HepG2 (cell line): ENCODE results near the gene GADD45GIP1. TPM values are rescaled to one million over a fixed set of nuclear protein-coding genes. Genes with fewer than 3 reads are reported as not detected.

Source experiments
- ATAC-seq: fragments of 200-7000 bp; cut with Tn5 transposase; 3 replicates; pipeline ENCODE4 v1.9.1; 2020; ENCODE audit warnings: mild to moderate bottlenecking, moderate library complexity
- BruUV-seq: library from RNA; stranded (reverse); fragments of 400-500 nt; replicated peaks from 2 replicates; lab custom pipeline; 2021; lab: Mats Ljungman, UMichigan
- CTCF ChIA-PET: fragments of 300-600 bp; formaldehyde crosslinking; extraction: SDS; loops from one replicate; lab custom pipeline; 2021; ENCODE audit warnings: low total read pairs, inconsistent platforms, low intra/inter-chr PET ratio; lab: Yijun Ruan, JAX
- POLR2A ChIA-PET: fragments of 350-600 bp; sonication (Branson Sonifier 250); formaldehyde crosslinking; loops from one replicate; lab custom pipeline; 2020; ENCODE audit warnings: antibody characterized with exemption, inconsistent platforms; lab: Yijun Ruan, JAX
- DNase-seq: peaks from one replicate; pipeline ENCODE4 v3.0.0-alpha.2; 2015; ENCODE audit warnings: low spot score
- FAIRE-seq: peaks from 3 replicates; lab custom pipeline; 2011; peaks lifted over from hg19 to GRCh38; lab: Jason Lieb, UNC
- H2AFZ ChIP-seq: one replicate; pipeline ENCODE4 v1.6.1; 2011; ENCODE audit warnings: low read length, inconsistent platforms
- H3K27ac ChIP-seq: fragments of 300-600 bp; 3 replicates; pipeline ENCODE4 v1.8.0; 2011; ENCODE audit warnings: mixed run types, mild to moderate bottlenecking, mixed read lengths, low read length, inconsistent platforms; ENCODE audit not compliant: insufficient read depth; ENCODE audit errors: extremely low read length
- H3K27me3 ChIP-seq, 2 experiments: fragments of 200-600 bp in 1 of 2; 2 replicates in 1 of 2; 3 replicates in 1 of 2; pipeline versions ENCODE4 v1.6.0 to v1.8.0; 2011; ENCODE audit warnings: low read length in 2 of 2, mild to moderate bottlenecking in 2 of 2, moderate library complexity in 2 of 2, inconsistent platforms in 1 of 2; ENCODE audit not compliant: insufficient read depth in 2 of 2, control insufficient read depth in 1 of 2
- H3K36me3 ChIP-seq, 2 experiments: fragments of 200-600 bp in 1 of 2; replicated peaks in 1 of 2; 2 replicates in 1 of 2; 3 replicates in 1 of 2; pipeline versions ENCODE4 v1.5.1 to v1.8.0; 2011; ENCODE audit warnings: low read length in 2 of 2, inconsistent platforms in 1 of 2; ENCODE audit not compliant: insufficient read depth in 2 of 2, control insufficient read depth in 1 of 2
- H3K4me1 ChIP-seq: 2 replicates; pipeline ENCODE4 v1.5.1; 2012; ENCODE audit warnings: low read length, inconsistent platforms; ENCODE audit not compliant: insufficient read depth
- H3K4me2 ChIP-seq: 2 replicates; pipeline ENCODE4 v1.6.0; 2011; ENCODE audit warnings: low read depth, low read length, inconsistent platforms
- H3K4me3 ChIP-seq, 3 experiments: fragments of 200-600 bp in 1 of 3; sonication (generic), shearing (Covaris generic) in 1 of 3; replicated peaks in 1 of 3; 2 replicates each; pipeline ENCODE4 v1.5.1; 2011 to 2016; ENCODE audit warnings: low read length in 3 of 3, inconsistent platforms in 2 of 3, low read depth in 2 of 3, mild to moderate bottlenecking in 2 of 3, control low read depth in 1 of 3, mixed read lengths in 1 of 3; ENCODE audit not compliant: insufficient read depth in 1 of 3
- H3K79me2 ChIP-seq: one replicate; pipeline ENCODE4 v1.6.1; 2011; ENCODE audit warnings: low read length, inconsistent platforms; ENCODE audit not compliant: insufficient read depth
- H3K9ac ChIP-seq: 2 replicates; pipeline ENCODE4 v1.6.0; 2011; ENCODE audit warnings: mild to moderate bottlenecking, low read depth, low read length, inconsistent platforms; ENCODE audit not compliant: insufficient read depth
- H3K9me3 ChIP-seq: 2 replicates; pipeline ENCODE4 v1.5.1; 2012; ENCODE audit warnings: mild to moderate bottlenecking, low read length
- H4K20me1 ChIP-seq: 2 replicates; pipeline ENCODE4 v1.6.0; 2011; ENCODE audit warnings: inconsistent platforms, mild to moderate bottlenecking, low read length, moderate library complexity; ENCODE audit not compliant: insufficient read depth
- CBX1 ChIP-seq: IDR thresholded peaks from one replicate; pipeline ENCODE4 v1.6.1; 2016; ENCODE audit warnings: antibody characterized with exemption, low read depth
- EZH2 ChIP-seq: conservative IDR thresholded peaks from 2 replicates; pipeline ENCODE4 v1.6.1; 2012; ENCODE audit warnings: mild to moderate bottlenecking, low read depth, low read length, moderate library complexity
- MTA3 ChIP-seq: sonication (generic); formaldehyde crosslinking; IDR thresholded peaks from 2 replicates; pipeline ENCODE4 v1.4.0; 2020; ENCODE audit warnings: missing genetic modification reagents
- POLR2A ChIP-seq, 2 experiments: IDR thresholded peaks; 2 replicates each; pipeline ENCODE4 v1.6.1; 2011; ENCODE audit warnings: low read depth in 2 of 2, low read length in 2 of 2, mild to moderate bottlenecking in 1 of 2, moderate library complexity in 1 of 2; ENCODE audit not compliant: insufficient read depth in 1 of 2
- RBM22 ChIP-seq: fragments of 200-400 bp; formaldehyde crosslinking; optimal IDR thresholded peaks from 2 replicates; pipeline ENCODE3; 2017; ENCODE audit warnings: mild to moderate bottlenecking, low read length, moderate library complexity
- RBM39 ChIP-seq: fragments of 200-400 bp; formaldehyde crosslinking; IDR thresholded peaks from one replicate; pipeline ENCODE4 v1.6.1; 2018; ENCODE audit warnings: antibody characterized with exemption, mild to moderate bottlenecking, low read depth, low read length; ENCODE audit not compliant: poor library complexity, severe bottlenecking
- RFX1 ChIP-seq: fragments of 450-650 bp; IDR thresholded peaks from 2 replicates; pipeline ENCODE4 v1.6.1; 2017
- ZNF143 ChIP-seq: sonication (generic); formaldehyde crosslinking; IDR thresholded peaks from 2 replicates; pipeline ENCODE4 v1.4.0; 2020; ENCODE audit warnings: missing genetic modification reagents
- ZNF160 ChIP-seq: sonication (generic); formaldehyde crosslinking; IDR thresholded peaks from 2 replicates; pipeline ENCODE4 v1.8.0; 2022; ENCODE audit warnings: mild to moderate bottlenecking, inconsistent platforms, missing genetic modification reagents
- ZNF24 ChIP-seq: fragments of 450-650 bp; IDR thresholded peaks from 2 replicates; pipeline ENCODE4 v1.6.1; 2017; ENCODE audit warnings: antibody characterized with exemption, mild to moderate bottlenecking
- ZNF253 ChIP-seq: sonication (generic); formaldehyde crosslinking; IDR thresholded peaks from 2 replicates; pipeline ENCODE4 v1.8.0; 2022; ENCODE audit warnings: mild to moderate bottlenecking, missing genetic modification reagents, borderline replicate concordance
- ZNF510 ChIP-seq: sonication (generic); formaldehyde crosslinking; IDR thresholded peaks from 2 replicates; pipeline ENCODE4 v1.4.0; 2020; ENCODE audit warnings: low read depth, mild to moderate bottlenecking, missing genetic modification reagents
- ZNF549 ChIP-seq: sonication (generic); formaldehyde crosslinking; IDR thresholded peaks from 2 replicates; pipeline ENCODE4 v1.5.0; 2020; ENCODE audit warnings: missing genetic modification reagents
- ZNF879 ChIP-seq: sonication (generic); formaldehyde crosslinking; IDR thresholded peaks from 2 replicates; pipeline ENCODE4 v1.8.1; 2023; ENCODE audit warnings: missing genetic modification reagents
- ZSCAN21 ChIP-seq: sonication (generic); formaldehyde crosslinking; IDR thresholded peaks from 2 replicates; pipeline ENCODE4 v1.8.0; 2022; ENCODE audit warnings: mild to moderate bottlenecking, missing genetic modification reagents, moderate library complexity, borderline replicate concordance
- WGBS: methylation state at CpG from one replicate; pipeline ENCODE4 v1.1.6; 2017; ENCODE audit warnings: low lambda C conversion rate; 5-methylcytosine and 5-hydroxymethylcytosine counted together
- in situ Hi-C: cut with HindIII; loops from 2 replicates; pipeline ENCODE4 v1.10.0; 2017; ENCODE audit warnings: low pct_unique_long_range_greater_than_20kb; ENCODE audit not compliant: extremely low pct_ligation_motif_present
- intact Hi-C: fragments of 100-400 bp; cut with micrococcal nuclease; formaldehyde crosslinking; loops from one replicate; pipeline ENCODE4 v1.10.0; 2022; ENCODE audit not compliant: unreplicated experiment
- polyA plus RNA-seq, 8 experiments: library from polyadenylated mRNA; depleted of rRNA in 3 of 8; stranded (reverse) in 7 of 8; unstranded in 1 of 8; fragments of >200 nt; fragmentation: Illumina TruSeq in 4 of 8; extraction: Trizol in 4 of 8; gene quantifications; 2 replicates each; pipeline versions ENCODE4 v1.2.1 to v1.2.3, GENCODE V29; 2011 to 2016; ENCODE audit warnings: low read depth in 4 of 8, missing spikeins in 1 of 8, mixed read lengths in 1 of 8; ENCODE audit not compliant: insufficient read depth in 1 of 8
- total RNA-seq, 5 experiments: library from RNA; depleted of rRNA; stranded (reverse); fragments of >200 nt; fragmentation: Illumina TruSeq; extraction: Trizol; gene quantifications; 2 replicates each; pipeline ENCODE4 v1.2.3, GENCODE V29; 2016; ENCODE audit warnings: low read depth in 1 of 5
- TF ChIP-seq, protein P1 (sequence below): sonication (generic); formaldehyde crosslinking; conservative IDR thresholded peaks from 2 replicates; pipeline ENCODE4 v1.5.0; 2020; ENCODE audit warnings: missing genetic modification reagents
- TF ChIP-seq, protein P2 (sequence below): sonication (generic); formaldehyde crosslinking; IDR thresholded peaks from 2 replicates; pipeline ENCODE4 v1.5.0; 2020; ENCODE audit warnings: missing genetic modification reagents
- TF ChIP-seq, protein P3 (sequence below): sonication (generic); formaldehyde crosslinking; IDR thresholded peaks from 2 replicates; pipeline ENCODE4 v1.5.1; 2020; ENCODE audit warnings: mild to moderate bottlenecking, missing genetic modification reagents, moderate library complexity

Gene GADD45GIP1
- total and polyA plus RNA-seq, 2 of the 13 experiments (the other 11 are each of a cell fraction or from before 2014, with no cell fraction given) = 24.6 to 30.7 TPM

DNA sequence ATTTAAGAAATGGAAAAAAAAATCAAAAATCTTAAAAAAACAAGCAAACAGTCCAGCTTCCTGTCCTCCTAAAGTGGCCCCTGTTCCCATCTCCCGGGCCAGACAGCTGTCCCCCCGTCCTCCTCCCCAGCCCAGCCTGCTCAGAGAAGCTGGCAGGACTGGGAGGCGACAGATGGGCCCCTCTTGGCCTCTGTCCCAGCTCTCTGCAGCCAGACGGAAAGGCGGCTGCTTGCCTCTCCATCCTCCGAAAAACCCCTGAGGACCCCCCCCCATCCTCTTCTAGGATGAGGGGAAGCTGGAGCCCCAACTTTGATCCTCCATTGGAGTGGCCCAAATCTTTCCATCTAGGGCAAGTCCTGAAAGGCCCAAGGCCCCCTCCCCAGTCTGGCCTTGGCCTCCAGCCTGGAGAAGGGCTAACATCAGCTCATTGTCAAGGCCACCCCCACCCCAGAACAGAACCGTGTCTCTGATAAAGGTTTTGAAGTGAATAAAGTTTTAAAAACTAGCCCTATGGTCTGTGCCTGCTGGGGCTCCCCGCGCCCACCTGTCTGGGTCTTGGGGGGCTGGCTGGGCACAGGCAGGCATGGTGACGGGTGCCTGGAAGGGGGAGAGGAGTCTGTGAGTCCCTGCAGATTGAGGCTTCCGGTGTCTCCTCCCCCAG lies 3.8 kb downstream of the GADD45GIP1 start:
- ATAC-seq (no peak), DNase-seq (no peak), FAIRE-seq (no peak)
- 89% methylated on average over 4 of the region's 11 CpGs for WGBS
- H3K79me2 ChIP-seq = peaks cover 24% of the 10 kb centered on the region
- intact Hi-C loops (no loop called here), in situ Hi-C loops (no loop called here)
- CTCF ChIA-PET = no interaction called here
- H3K9me3 ChIP-seq = no peaks in the 10 kb centered on the region
- H3K27me3 ChIP-seq = no peaks in the 10 kb centered on the region
- no peak overlapping the region for H3K9ac ChIP-seq
- no peaks in the 10 kb centered on the region for H4K20me1 ChIP-seq
- POLR2A ChIA-PET = interaction anchor here (0.9 to 1.4 kb wide), 3 partner anchors 16 to 62 kb away, joined by 3 to 5 read pairs (median 4); partner anchors contain the start of gene GCDH
- no peak overlapping the region for H3K4me3 ChIP-seq
- BruUV-seq = TSS peak; percentile 61
- no peak overlapping the region for H3K27ac ChIP-seq
- H3K36me3 ChIP-seq = peaks cover 27 to 48% of the 10 kb centered on the region in 2 experiments; a peak in 4 of 5 replicates
- H2AFZ ChIP-seq = no peak overlapping the region
- H3K4me1 ChIP-seq = peaks cover 23% of the 10 kb centered on the region
- no peak overlapping the region for H3K4me2 ChIP-seq
- TF ChIP-seq ZNF549 (CRISPR knock-in tag) = no peak
- no peak for TF ChIP-seq ZNF253
- no peak for TF ChIP-seq EZH2
- no peak for TF ChIP-seq ZNF879 (CRISPR knock-in tag)
- TF ChIP-seq, protein P1, sequence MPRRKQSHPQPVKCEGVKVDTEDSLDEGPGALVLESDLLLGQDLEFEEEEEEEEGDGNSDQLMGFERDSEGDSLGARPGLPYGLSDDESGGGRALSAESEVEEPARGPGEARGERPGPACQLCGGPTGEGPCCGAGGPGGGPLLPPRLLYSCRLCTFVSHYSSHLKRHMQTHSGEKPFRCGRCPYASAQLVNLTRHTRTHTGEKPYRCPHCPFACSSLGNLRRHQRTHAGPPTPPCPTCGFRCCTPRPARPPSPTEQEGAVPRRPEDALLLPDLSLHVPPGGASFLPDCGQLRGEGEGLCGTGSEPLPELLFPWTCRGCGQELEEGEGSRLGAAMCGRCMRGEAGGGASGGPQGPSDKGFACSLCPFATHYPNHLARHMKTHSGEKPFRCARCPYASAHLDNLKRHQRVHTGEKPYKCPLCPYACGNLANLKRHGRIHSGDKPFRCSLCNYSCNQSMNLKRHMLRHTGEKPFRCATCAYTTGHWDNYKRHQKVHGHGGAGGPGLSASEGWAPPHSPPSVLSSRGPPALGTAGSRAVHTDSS (CRISPR knock-in tag) = no peak
- TF ChIP-seq POLR2A (IDR thresholded peaks at IDR 0.05; ENCODE audit: insufficient read depth in 1 of 2, low read depth in 2 of 2, low read length in 2 of 2) = no peak; a peak in 1 of 4 replicates
- TF ChIP-seq, protein P2, sequence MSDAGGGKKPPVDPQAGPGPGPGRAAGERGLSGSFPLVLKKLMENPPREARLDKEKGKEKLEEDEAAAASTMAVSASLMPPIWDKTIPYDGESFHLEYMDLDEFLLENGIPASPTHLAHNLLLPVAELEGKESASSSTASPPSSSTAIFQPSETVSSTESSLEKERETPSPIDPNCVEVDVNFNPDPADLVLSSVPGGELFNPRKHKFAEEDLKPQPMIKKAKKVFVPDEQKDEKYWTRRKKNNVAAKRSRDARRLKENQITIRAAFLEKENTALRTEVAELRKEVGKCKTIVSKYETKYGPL (CRISPR knock-in tag) = no peak
- TF ChIP-seq RBM22 = peak; percentile 21
- no peak for TF ChIP-seq RBM39
- no peak for TF ChIP-seq ZNF510 (CRISPR knock-in tag)
- no peak for TF ChIP-seq CBX1
- no peak for TF ChIP-seq ZNF24
- TF ChIP-seq ZSCAN21 (CRISPR knock-in tag) = no peak
- TF ChIP-seq MTA3 = no peak
- TF ChIP-seq ZNF160 (CRISPR knock-in tag) = no peak
- no peak for TF ChIP-seq RFX1
- TF ChIP-seq ZNF143 (CRISPR knock-in tag) = no peak
- TF ChIP-seq, protein P3, sequence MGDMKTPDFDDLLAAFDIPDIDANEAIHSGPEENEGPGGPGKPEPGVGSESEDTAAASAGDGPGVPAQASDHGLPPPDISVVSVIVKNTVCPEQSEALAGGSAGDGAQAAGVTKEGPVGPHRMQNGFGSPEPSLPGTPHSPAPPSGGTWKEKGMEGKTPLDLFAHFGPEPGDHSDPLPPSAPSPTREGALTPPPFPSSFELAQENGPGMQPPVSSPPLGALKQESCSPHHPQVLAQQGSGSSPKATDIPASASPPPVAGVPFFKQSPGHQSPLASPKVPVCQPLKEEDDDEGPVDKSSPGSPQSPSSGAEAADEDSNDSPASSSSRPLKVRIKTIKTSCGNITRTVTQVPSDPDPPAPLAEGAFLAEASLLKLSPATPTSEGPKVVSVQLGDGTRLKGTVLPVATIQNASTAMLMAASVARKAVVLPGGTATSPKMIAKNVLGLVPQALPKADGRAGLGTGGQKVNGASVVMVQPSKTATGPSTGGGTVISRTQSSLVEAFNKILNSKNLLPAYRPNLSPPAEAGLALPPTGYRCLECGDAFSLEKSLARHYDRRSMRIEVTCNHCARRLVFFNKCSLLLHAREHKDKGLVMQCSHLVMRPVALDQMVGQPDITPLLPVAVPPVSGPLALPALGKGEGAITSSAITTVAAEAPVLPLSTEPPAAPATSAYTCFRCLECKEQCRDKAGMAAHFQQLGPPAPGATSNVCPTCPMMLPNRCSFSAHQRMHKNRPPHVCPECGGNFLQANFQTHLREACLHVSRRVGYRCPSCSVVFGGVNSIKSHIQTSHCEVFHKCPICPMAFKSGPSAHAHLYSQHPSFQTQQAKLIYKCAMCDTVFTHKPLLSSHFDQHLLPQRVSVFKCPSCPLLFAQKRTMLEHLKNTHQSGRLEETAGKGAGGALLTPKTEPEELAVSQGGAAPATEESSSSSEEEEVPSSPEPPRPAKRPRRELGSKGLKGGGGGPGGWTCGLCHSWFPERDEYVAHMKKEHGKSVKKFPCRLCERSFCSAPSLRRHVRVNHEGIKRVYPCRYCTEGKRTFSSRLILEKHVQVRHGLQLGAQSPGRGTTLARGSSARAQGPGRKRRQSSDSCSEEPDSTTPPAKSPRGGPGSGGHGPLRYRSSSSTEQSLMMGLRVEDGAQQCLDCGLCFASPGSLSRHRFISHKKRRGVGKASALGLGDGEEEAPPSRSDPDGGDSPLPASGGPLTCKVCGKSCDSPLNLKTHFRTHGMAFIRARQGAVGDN = peak; percentile 5; the same call in 1 of the 2 replicates
